ENCODE results near the gene TMEM51.

- TF ChIP-seq TCF12 (IDR thresholded peaks at IDR 0.05; ENCODE audit: low read depth, low read length) (no peak), CREB1 (IDR thresholded peaks at IDR 0.05; ENCODE audit: low read depth) (no peak), RCOR1 (conservative IDR thresholded peaks at IDR 0.05; ENCODE audit: low read depth, low read length) (no peak), PAX8 (IDR thresholded peaks at IDR 0.05) (no peak), CTCF (IDR thresholded peaks at IDR 0.05 in 2 of 3, conservative IDR thresholded peaks at IDR 0.05 in 1 of 3; ENCODE audit: control insufficient read depth in 2 of 3, extremely low read depth in 1 of 3, insufficient read depth in 1 of 3, low read depth in 3 of 3, low read length in 3 of 3) (no peak), ZSCAN29 (IDR thresholded peaks at IDR 0.05) (no peak), MAX (IDR thresholded peaks at IDR 0.05; ENCODE audit: low read depth, low read length) (no peak), MTA2 (IDR thresholded peaks at IDR 0.05; ENCODE audit: low read depth) (no peak), ZNF274 (IDR thresholded peaks at IDR 0.05; ENCODE audit: insufficient read depth, insufficient read length) (no peak), ATF3 (IDR thresholded peaks at IDR 0.05; ENCODE audit: borderline replicate concordance, extremely low read depth, low read depth, low read length) (no peak), RELA (IDR thresholded peaks at IDR 0.05; ENCODE audit: borderline replicate concordance, partially characterized antibody) (no peak), JUND (IDR thresholded peaks at IDR 0.05; ENCODE audit: low read depth, low read length) (no peak), SRF (IDR thresholded peaks at IDR 0.05; ENCODE audit: low read depth in 2 of 2, low read length in 2 of 2) (no peak)
Observed at GRCh38 chr1:15218287-15219279, 65.0 kb downstream of the TMEM51 start.

Measured in GM12878 (cell line).